Measurements from ENCODE around the gene UST.

- TF ChIP-seq, protein P1, sequence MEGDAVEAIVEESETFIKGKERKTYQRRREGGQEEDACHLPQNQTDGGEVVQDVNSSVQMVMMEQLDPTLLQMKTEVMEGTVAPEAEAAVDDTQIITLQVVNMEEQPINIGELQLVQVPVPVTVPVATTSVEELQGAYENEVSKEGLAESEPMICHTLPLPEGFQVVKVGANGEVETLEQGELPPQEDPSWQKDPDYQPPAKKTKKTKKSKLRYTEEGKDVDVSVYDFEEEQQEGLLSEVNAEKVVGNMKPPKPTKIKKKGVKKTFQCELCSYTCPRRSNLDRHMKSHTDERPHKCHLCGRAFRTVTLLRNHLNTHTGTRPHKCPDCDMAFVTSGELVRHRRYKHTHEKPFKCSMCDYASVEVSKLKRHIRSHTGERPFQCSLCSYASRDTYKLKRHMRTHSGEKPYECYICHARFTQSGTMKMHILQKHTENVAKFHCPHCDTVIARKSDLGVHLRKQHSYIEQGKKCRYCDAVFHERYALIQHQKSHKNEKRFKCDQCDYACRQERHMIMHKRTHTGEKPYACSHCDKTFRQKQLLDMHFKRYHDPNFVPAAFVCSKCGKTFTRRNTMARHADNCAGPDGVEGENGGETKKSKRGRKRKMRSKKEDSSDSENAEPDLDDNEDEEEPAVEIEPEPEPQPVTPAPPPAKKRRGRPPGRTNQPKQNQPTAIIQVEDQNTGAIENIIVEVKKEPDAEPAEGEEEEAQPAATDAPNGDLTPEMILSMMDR (IDR thresholded peaks at IDR 0.05; ENCODE audit: insufficient read depth, low read length, poor library complexity, severe bottlenecking) = no peak
- no peak for TF ChIP-seq EZH2phosphoT487 (conservative IDR thresholded peaks at IDR 0.05; ENCODE audit: low read length)
These were observed 21.9 kb downstream of the UST start for GRCh38 chr6:148768646-148769270.

Measured in SU-DHL-6 (cell line).